Lower leg skin (tissue), 3 donors: ENCODE results near the gene CHEK2.

Experiments
- CTCF ChIP-seq, 3 donors: fragments of 450-650 bp; IDR thresholded peaks; one replicate each; pipeline ENCODE4 v1.5.1; 2016; ENCODE audit warnings: antibody characterized with exemption in 3 of 3, mild to moderate bottlenecking in 3 of 3, moderate library complexity in 2 of 3
- POLR2A ChIP-seq, 2 donors: fragments of 450-650 bp; IDR thresholded peaks; one replicate each; pipeline ENCODE4 v1.6.1; 2016 to 2017; ENCODE audit warnings: antibody characterized with exemption in 2 of 2, mild to moderate bottlenecking in 1 of 2, moderate library complexity in 1 of 2

DNA sequence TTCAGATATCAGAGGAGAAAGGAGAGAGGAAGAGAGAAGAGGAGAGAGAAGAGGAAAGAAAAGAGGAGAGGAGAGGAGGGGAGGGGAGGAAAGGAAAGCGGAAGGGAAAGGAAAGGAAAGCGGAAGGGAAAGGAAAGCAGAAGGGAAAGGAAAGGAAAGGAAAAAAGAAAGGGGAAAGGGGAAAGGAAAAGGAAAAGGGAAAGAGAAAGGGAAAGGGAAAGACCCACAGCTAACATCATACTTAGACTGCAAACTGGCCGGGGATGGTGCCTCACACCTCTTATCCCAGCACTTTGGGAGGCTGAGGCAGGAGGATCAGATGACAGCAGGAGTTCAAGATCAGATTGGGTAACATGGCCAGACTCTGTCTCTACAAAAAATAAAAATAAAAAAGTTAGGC lies 11.4 kb downstream of the CHEK2 start:
- TF ChIP-seq CTCF (IDR thresholded peaks at IDR 0.05) (no peak), POLR2A (IDR thresholded peaks at IDR 0.05) (no peak)
